ENCODE data around the gene BAIAP2.

BAIAP2 gene

DNA sequence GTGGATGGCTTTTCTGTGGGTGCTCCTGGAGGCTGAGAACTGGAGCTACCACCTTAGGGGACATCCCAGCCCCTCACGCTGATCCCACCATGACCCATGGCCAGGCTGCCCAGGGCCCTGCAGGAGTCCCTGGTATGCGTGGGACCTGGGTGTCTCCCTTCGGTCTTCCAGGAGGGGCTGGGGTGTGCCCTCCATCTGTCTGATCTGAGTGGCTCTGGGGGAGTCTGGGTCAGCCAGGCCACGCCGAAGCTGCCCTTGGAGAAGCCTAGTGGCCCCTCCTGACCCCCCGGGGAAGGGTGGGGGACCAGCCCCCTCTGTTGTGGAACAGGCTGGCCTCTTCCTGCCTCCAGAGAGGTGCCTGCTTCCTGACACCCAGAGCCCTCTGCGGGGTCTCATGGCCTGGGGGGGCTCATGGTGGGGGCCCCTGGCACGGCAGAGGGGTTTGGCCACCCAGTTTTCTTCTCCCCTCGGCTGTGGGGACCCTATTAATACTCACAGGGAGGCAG, 10.7 kb downstream of the BAIAP2 start:
- no peak for TF ChIP-seq RARB (CRISPR knock-in tag; IDR thresholded peaks at IDR 0.05)
- TF ChIP-seq ZFP3 (CRISPR knock-in tag; IDR thresholded peaks at IDR 0.05) = no peak
- no peak for TF ChIP-seq ZNF8 (CRISPR knock-in tag; IDR thresholded peaks at IDR 0.05)
- ATAC-seq = no peak

DNA sequence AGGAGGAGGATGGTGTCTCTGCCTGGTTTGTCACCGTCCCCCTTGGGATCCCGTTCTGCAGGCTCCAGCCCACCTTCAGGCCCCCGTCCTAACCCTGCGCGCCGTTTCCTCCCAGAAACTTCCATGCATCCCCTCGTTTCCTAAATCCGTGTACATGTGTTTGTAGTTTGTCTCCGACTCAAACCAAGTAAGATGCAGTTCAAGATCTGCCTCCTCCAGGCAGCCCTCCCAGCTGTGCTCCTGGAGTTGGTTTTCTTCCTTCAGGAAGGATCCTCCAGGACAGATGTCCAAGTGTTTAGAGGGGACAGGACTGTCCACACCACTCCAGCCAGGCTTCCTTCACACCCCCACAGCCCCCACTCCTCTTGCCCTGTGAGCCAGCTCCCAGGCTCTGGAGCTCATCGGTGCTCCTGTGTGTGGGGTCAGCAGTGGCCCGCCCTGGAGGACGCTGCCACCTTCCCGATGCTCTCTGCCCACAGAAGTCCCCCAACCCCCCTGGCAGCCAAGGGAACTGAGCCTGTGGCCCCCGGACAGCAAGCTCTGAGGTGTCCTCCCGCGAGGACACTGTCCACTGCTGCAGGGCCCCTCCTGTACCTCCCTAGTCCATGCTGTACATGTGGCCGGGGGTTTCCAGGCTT, 11.3 kb downstream of the BAIAP2 start:
- TF ChIP-seq, protein P1, sequence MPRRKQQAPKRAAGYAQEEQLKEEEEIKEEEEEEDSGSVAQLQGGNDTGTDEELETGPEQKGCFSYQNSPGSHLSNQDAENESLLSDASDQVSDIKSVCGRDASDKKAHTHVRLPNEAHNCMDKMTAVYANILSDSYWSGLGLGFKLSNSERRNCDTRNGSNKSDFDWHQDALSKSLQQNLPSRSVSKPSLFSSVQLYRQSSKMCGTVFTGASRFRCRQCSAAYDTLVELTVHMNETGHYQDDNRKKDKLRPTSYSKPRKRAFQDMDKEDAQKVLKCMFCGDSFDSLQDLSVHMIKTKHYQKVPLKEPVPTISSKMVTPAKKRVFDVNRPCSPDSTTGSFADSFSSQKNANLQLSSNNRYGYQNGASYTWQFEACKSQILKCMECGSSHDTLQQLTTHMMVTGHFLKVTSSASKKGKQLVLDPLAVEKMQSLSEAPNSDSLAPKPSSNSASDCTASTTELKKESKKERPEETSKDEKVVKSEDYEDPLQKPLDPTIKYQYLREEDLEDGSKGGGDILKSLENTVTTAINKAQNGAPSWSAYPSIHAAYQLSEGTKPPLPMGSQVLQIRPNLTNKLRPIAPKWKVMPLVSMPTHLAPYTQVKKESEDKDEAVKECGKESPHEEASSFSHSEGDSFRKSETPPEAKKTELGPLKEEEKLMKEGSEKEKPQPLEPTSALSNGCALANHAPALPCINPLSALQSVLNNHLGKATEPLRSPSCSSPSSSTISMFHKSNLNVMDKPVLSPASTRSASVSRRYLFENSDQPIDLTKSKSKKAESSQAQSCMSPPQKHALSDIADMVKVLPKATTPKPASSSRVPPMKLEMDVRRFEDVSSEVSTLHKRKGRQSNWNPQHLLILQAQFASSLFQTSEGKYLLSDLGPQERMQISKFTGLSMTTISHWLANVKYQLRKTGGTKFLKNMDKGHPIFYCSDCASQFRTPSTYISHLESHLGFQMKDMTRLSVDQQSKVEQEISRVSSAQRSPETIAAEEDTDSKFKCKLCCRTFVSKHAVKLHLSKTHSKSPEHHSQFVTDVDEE (CRISPR knock-in tag; IDR thresholded peaks at IDR 0.05) = no peak
- TF ChIP-seq ARNTL (CRISPR knock-in tag; IDR thresholded peaks at IDR 0.05; ENCODE audit: borderline replicate concordance, low read depth) (no peak), RARB (CRISPR knock-in tag; IDR thresholded peaks at IDR 0.05) (no peak), OSR1 (CRISPR knock-in tag; IDR thresholded peaks at IDR 0.05) (no peak), SNAI2 (CRISPR knock-in tag; IDR thresholded peaks at IDR 0.05) (no peak), PPARA (CRISPR knock-in tag; IDR thresholded peaks at IDR 0.05; ENCODE audit: borderline replicate concordance) (no peak), ESRRG (CRISPR knock-in tag; IDR thresholded peaks at IDR 0.05) (no peak), ZNF8 (CRISPR knock-in tag; IDR thresholded peaks at IDR 0.05) (no peak), ZNF70 (CRISPR knock-in tag; IDR thresholded peaks at IDR 0.05) (no peak), ZFP3 (CRISPR knock-in tag; IDR thresholded peaks at IDR 0.05) (no peak), ISL1 (CRISPR knock-in tag; IDR thresholded peaks at IDR 0.05) (no peak), TOX (CRISPR knock-in tag; IDR thresholded peaks at IDR 0.05; ENCODE audit: borderline replicate concordance) (no peak), BACH2 (CRISPR knock-in tag; IDR thresholded peaks at IDR 0.05; ENCODE audit: borderline replicate concordance) (no peak), ZNF565 (CRISPR knock-in tag; conservative IDR thresholded peaks at IDR 0.05; ENCODE audit: low read depth) (no peak)
- TF ChIP-seq, protein P2, sequence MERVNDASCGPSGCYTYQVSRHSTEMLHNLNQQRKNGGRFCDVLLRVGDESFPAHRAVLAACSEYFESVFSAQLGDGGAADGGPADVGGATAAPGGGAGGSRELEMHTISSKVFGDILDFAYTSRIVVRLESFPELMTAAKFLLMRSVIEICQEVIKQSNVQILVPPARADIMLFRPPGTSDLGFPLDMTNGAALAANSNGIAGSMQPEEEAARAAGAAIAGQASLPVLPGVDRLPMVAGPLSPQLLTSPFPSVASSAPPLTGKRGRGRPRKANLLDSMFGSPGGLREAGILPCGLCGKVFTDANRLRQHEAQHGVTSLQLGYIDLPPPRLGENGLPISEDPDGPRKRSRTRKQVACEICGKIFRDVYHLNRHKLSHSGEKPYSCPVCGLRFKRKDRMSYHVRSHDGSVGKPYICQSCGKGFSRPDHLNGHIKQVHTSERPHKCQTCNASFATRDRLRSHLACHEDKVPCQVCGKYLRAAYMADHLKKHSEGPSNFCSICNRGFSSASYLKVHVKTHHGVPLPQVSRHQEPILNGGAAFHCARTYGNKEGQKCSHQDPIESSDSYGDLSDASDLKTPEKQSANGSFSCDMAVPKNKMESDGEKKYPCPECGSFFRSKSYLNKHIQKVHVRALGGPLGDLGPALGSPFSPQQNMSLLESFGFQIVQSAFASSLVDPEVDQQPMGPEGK (CRISPR knock-in tag; IDR thresholded peaks at IDR 0.05; ENCODE audit: borderline replicate concordance) = no peak
- TF ChIP-seq, protein P3, sequence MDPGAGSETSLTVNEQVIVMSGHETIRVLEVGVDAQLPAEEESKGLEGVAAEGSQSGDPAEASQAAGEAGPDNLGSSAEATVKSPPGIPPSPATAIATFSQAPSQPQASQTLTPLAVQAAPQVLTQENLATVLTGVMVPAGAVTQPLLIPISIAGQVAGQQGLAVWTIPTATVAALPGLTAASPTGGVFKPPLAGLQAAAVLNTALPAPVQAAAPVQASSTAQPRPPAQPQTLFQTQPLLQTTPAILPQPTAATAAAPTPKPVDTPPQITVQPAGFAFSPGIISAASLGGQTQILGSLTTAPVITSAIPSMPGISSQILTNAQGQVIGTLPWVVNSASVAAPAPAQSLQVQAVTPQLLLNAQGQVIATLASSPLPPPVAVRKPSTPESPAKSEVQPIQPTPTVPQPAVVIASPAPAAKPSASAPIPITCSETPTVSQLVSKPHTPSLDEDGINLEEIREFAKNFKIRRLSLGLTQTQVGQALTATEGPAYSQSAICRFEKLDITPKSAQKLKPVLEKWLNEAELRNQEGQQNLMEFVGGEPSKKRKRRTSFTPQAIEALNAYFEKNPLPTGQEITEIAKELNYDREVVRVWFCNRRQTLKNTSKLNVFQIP (CRISPR knock-in tag; IDR thresholded peaks at IDR 0.05; ENCODE audit: borderline replicate concordance, low read depth) = no peak
- TF ChIP-seq, protein P4, sequence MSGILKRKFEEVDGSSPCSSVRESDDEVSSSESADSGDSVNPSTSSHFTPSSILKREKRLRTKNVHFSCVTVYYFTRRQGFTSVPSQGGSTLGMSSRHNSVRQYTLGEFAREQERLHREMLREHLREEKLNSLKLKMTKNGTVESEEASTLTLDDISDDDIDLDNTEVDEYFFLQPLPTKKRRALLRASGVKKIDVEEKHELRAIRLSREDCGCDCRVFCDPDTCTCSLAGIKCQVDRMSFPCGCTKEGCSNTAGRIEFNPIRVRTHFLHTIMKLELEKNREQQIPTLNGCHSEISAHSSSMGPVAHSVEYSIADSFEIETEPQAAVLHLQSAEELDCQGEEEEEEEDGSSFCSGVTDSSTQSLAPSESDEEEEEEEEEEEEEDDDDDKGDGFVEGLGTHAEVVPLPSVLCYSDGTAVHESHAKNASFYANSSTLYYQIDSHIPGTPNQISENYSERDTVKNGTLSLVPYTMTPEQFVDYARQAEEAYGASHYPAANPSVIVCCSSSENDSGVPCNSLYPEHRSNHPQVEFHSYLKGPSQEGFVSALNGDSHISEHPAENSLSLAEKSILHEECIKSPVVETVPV (CRISPR knock-in tag; IDR thresholded peaks at IDR 0.05) = no peak
- no peak for ATAC-seq

DNA sequence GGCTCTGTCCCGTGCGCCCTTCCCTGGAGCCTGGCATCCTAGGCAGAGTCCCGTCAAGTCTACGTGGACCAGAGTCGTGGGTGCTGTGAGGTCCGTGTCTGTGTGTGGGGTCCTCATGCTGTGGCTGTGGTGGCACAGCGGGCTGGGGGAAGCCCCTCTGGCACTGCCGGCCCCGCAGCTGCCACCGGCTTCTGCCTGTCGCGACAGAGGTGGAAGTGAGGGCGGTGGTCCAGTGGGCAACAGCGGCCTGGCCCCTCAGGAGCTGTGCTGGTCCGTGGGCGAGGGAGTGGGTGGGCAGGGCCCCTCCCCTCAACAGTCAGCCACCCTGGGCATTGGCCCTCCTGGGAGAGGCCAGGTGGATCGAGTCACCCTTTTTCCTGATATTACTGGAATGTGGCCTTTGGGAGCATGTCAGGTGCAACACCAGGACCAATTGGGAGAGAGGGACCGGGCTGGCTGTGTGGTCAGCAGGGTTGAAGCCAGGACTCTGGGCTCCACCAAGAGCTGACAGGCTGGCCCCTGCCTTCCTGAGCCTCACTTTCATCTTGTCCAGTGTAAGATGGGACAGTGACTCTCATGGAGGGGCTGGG, 11.9 kb downstream of the BAIAP2 start:
- TF ChIP-seq RARB (CRISPR knock-in tag; IDR thresholded peaks at IDR 0.05) (no peak), TCF4 (CRISPR knock-in tag; IDR thresholded peaks at IDR 0.05; ENCODE audit: borderline replicate concordance) (no peak), CSDC2 (CRISPR knock-in tag; IDR thresholded peaks at IDR 0.05) (no peak), ESRRG (CRISPR knock-in tag; IDR thresholded peaks at IDR 0.05) (no peak), ZNF8 (CRISPR knock-in tag; IDR thresholded peaks at IDR 0.05) (no peak), TOX (CRISPR knock-in tag; IDR thresholded peaks at IDR 0.05; ENCODE audit: borderline replicate concordance) (no peak), OSR1 (CRISPR knock-in tag; IDR thresholded peaks at IDR 0.05) (no peak), ZFP30 (CRISPR knock-in tag; IDR thresholded peaks at IDR 0.05) (no peak), ZFP3 (CRISPR knock-in tag; IDR thresholded peaks at IDR 0.05) (no peak), ISL1 (CRISPR knock-in tag; IDR thresholded peaks at IDR 0.05) (no peak), ZNF70 (CRISPR knock-in tag; IDR thresholded peaks at IDR 0.05) (no peak), SNAI2 (CRISPR knock-in tag; IDR thresholded peaks at IDR 0.05) (no peak), PPARA (CRISPR knock-in tag; IDR thresholded peaks at IDR 0.05; ENCODE audit: borderline replicate concordance) (no peak), ZC3H10 (CRISPR knock-in tag; IDR thresholded peaks at IDR 0.05) (no peak), BACH2 (CRISPR knock-in tag; IDR thresholded peaks at IDR 0.05; ENCODE audit: borderline replicate concordance) (no peak)
- TF ChIP-seq, protein P3 (CRISPR knock-in tag; IDR thresholded peaks at IDR 0.05; ENCODE audit: borderline replicate concordance, low read depth) = no peak
- ATAC-seq = no peak
